ENCODE data around the gene S100A14. TPM values are rescaled to one million over a fixed set of nuclear protein-coding genes. Genes with fewer than 3 reads are reported as not detected.

Gene S100A14
- total and polyA plus RNA-seq, 9 of the 15 experiments (the other 6 are each of a cell fraction or from before 2014, with no cell fraction given): 0.10 to 0.64 (median 0.24) TPM; not detected in 3

DNA sequence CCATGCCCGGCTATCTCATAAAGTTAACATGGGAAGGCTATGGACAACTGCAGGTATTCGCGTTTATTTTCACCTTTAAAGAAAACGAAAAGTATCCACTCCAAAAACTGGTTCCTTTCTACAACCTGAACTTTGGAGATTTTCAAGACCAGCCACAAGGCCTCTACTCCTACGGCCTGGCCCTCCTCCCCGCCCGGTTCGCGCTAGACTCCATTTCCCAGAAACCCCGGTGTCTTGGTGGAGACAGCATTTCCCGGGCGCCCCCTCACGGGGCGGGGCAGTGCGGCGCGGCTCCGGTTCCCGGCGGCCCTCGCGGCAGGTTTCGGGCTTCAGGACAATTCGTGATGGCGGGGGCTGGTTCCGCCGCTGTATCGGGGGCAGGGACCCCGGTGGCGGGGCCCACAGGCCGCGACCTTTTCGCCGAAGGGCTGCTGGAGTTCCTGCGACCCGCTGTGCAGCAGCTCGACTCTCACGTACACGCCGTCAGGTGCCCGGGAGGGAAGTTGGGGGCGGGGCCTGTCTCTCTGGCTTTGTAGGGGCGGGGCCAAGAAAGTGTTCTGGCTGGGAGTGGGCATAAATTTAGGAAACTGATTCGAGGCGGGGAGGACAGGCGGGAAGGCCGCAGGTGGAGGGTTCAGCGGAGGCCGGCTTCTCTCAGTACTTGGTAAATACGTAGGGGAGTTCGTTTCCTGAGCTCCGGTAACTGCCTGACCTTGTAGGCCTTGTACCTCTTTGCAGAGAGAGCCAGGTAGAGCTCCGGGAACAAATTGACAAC, 42.5 kb upstream of the S100A14 start, which contains the start of gene SNAPIN (continued):
- TF ChIP-seq, protein P1, sequence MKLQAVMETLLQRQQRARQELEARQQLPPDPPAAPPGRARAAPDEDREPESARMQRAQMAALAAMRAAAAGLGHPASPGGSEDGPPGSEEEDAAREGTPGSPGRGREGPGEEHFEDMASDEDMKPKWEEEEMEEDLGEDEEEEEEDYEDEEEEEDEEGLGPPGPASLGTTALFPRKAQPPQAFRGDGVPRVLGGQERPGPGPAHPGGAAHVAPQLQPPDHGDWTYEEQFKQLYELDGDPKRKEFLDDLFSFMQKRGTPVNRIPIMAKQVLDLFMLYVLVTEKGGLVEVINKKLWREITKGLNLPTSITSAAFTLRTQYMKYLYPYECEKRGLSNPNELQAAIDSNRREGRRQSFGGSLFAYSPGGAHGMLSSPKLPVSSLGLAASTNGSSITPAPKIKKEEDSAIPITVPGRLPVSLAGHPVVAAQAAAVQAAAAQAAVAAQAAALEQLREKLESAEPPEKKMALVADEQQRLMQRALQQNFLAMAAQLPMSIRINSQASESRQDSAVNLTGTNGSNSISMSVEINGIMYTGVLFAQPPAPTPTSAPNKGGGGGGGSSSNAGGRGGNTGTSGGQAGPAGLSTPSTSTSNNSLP (IDR thresholded peaks at IDR 0.05; ENCODE audit: borderline replicate concordance, low read depth, low read length): no peak
- TF ChIP-seq KAT7 (CRISPR knock-in tag; IDR thresholded peaks at IDR 0.05; ENCODE audit: borderline replicate concordance): no peak
- no peak for TF ChIP-seq RREB1 (CRISPR knock-in tag; IDR thresholded peaks at IDR 0.05)
- no peak for TF ChIP-seq MAFK (IDR thresholded peaks at IDR 0.05; ENCODE audit: low read length)
- TF ChIP-seq ZNF197 (CRISPR knock-in tag; IDR thresholded peaks at IDR 0.05; ENCODE audit: low read depth): no peak; the same call in 1 of the 2 replicates
- no peak for TF ChIP-seq TRIM28 (IDR thresholded peaks at IDR 0.05)
- TF ChIP-seq SLC30A9 (CRISPR knock-in tag; IDR thresholded peaks at IDR 0.05): no peak
- no peak for TF ChIP-seq MYNN (IDR thresholded peaks at IDR 0.05)
- no peak for TF ChIP-seq MYNN (CRISPR knock-in tag; IDR thresholded peaks at IDR 0.05)
- no peak for TF ChIP-seq ZC3H4 (CRISPR knock-in tag; IDR thresholded peaks at IDR 0.05; ENCODE audit: borderline replicate concordance)

Data from K562 (cell line).